Head of caudate nucleus (tissue), 42 donors: ENCODE measurements around the gene MTHFD2L.
"Not testable (repeated sequence)": the region's sequence is repeated elsewhere in the genome, so short reads cannot be mapped to it uniquely, and the experiment has no call there.

Source experiments
- DNase-seq, 42 donors: peaks; one replicate each; pipeline versions ENCODE4 v3.0.0 to v3.0.0-alpha.2; 2020 to 2021; ENCODE audit warnings: mixed read lengths in 7 of 42
- intact Hi-C: fragments of 100-400 bp; cut with DNase I; formaldehyde crosslinking; loops from one replicate; pipeline ENCODE4 v1.15.0; 2022

The MTHFD2L gene

DNA sequence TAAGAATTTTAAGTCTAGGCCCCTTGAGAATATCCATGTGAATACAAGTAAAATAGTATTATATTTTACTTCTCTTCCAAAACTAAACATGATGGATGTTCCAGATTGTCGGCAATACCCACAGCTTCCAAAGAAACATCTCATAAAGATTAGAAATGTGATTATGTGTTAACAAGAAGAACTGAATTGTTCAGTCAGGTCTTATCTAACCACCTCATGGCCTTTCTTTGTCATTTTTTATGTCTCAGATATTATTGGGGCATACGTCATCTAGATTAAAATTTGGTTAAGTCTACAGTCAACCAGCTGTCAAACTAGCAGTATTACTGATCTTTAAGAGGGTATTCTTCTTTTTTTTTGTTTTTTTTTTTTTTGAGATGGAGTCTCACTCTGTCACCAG, 160.4 kb downstream of the MTHFD2L start:
- intact Hi-C loops = no loop called here
- DNase-seq = no peak

DNA sequence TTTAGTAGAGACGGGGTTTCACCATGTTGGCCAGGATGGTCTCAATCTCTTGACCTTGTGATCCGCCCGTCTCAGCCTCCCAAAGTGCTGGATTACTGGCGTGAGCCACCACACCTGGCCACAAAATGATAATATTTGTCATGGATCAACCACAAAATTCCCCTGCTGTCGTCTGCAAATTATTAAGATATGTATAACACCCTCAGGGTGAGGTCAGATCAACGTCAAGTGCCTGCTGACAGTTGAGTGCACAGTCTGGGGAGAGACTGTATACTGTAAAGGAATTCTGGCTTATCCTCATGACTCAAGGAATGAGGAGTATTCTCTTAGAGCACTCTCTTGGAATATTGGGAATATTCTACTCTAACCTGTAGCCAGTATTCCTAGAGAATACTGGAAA, 161.6 kb downstream of the MTHFD2L start:
- DNase-seq = no peak

DNA sequence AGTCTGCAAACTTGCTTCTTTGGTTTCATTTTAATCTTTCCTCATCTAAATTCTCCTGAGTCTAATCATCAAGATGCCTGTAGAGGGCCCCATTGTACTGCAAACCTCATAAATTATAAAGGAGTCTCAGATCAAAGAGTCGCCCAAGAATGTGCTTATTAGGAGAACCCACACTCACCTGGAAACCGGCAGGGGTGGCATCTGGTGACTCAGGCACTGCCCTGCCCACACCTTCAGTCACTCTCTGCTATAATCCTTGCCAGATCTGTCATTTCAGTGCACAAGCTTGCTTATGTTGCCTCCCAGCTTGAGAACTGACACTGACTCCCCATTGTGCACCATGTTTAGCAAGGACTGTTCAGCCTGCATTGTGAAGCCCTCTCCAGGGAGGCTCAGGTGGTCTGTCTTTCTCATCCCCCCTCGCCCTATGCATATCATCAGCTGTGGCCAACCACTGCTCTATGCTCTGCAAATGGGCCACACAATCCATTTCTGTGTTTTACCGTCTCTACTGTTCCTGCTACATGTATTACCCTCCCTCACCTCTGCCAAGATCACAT, 162.7 kb downstream of the MTHFD2L start:
- peak; percentile 15 to 90 (median 65) for DNase-seq
- intact Hi-C loops = no loop called here

More for the DNA sequence above, 161.6 kb downstream of the MTHFD2L start:
- intact Hi-C loops = no loop called here

DNA sequence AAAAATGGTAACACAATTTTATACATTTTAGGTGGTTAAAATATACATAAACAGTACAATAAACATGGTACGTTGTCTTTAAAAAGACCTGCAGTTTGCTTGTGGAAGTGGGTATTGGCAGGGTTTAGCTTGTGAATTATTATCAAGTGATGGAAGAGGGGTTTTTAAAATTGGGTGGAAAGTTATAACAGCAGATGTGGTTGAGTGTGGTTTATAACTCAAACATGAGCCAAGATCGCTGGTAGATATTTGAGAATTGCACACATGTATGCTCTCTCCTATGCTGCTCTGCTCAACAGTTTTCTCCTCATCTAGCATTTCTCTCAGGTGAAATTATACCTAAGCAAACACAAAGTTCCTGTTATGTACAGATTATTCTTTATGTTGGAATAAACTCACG, 164.4 kb downstream of the MTHFD2L start:
- intact Hi-C loops = no loop called here
- no peak for DNase-seq

DNA sequence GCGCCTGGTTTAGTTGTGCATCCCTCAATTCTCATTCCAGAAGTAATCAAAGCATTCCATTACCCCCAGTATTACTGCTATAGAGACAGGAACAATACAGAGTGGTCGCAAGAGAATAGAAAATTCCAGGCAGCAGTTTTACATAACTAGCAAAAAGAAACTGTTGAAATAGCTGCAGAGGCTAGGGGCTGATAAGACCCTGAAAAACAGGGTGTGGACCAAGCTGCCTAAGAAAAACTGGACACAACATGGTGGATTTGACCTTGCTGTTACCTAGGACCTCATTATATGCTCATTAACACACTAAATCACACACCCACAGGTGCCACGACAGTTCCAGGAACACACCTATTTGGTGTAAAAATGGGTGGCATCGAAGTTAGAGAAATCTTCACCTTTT, 165.7 kb downstream of the MTHFD2L start:
- no peak for DNase-seq
- intact Hi-C loops = no loop called here

DNA sequence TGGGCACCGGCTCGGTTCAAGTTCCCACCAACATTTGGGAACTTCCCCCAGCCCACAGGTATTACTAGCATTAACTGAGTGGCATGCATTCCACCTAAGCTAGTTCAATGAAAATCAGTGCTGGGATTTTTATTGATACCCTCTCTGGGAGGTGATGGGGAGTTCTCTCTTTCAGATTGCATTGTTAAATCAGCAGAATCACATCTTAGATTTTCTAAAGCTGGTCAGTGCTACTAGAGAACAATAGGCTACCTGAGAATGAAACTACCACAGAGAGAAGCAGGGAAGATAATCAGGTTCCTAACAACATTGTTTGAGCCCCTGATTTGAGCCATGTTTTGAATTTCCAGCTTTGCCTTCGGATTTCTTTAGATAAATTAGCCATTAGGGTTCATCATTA, 166.3 kb downstream of the MTHFD2L start:
- no peak for DNase-seq
- intact Hi-C loops = no loop called here

DNA sequence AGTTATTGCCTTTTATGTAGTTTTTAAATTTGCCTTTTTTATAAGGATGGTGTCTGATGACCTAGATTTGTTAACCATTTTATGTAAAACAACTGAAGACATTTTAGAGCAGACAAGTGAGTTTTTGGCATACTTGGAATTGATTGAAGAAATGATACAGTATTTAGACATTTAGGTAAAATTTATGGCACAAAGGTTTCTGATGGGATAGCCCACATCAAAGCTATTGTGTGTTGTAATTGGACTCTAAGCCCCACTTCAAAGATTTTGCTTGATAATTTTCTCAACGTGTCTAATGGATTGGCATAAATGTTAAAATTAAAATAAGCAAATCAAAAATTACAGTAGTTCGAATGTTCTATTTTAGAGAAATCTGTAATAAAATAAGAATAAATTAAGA, 168.0 kb downstream of the MTHFD2L start:
- no peak for DNase-seq
- intact Hi-C loops = no loop called here

DNA sequence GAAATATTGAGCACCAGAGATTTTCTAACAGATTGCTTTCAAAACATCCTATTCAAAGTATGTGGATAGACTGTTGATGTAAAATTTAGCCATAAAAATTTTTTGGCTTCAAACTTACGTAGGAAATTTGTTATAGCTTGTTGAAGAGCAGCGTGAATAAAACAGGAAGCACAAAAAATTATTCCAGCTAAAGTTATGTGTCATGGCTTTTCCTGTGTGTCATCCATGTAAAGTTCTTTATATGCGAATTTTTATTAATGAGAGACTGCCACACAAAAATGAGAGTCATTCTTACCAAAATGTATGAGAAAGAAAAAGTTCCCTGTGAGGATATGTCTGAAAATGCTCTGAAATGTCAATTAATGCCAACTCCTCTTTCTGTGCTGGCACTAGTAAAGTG, 169.8 kb downstream of the MTHFD2L start:
- intact Hi-C loops = no loop called here
- no peak for DNase-seq

DNA sequence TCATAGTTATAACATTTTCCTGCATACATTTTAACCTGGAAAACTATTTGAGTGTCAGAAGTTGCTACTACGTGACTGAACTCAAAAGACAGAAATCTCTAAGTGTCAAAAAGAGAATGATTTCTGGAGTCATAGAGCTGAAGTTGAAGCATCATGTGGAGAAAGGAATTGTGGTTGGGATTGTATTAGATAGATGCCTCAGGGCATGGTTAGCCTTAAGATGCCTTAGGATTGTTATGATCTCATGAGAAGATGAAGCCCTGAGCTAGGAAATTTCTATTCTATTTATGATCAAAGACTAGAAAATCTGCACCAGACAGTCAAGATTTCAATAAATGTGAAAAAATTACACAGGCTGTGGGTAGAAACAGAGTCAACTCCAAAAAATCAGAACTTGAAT, 170.6 kb downstream of the MTHFD2L start:
- no peak for DNase-seq

DNA sequence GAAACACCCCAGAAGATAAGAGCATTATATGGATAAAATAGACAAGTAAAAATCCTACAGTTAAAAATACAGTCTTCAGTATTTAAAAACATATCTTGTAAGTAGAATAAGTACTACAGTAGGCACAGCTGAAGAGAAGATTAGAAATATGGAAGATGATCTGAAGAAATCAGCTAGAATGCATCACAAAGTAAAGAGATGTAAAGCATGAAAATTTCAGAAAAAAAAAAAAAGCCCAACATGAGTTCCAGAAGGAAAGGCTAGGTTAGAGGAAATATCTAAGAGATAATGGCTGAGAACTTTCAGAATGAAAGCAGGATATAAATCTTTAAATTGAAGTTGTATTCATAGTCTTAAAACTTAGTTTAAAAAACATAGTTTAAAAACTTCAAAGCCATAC, 171.4 kb downstream of the MTHFD2L start:
- no peak for DNase-seq
- intact Hi-C loops = no loop called here

More for the DNA sequence above, 170.6 kb downstream of the MTHFD2L start:
- intact Hi-C loops = no loop called here

DNA sequence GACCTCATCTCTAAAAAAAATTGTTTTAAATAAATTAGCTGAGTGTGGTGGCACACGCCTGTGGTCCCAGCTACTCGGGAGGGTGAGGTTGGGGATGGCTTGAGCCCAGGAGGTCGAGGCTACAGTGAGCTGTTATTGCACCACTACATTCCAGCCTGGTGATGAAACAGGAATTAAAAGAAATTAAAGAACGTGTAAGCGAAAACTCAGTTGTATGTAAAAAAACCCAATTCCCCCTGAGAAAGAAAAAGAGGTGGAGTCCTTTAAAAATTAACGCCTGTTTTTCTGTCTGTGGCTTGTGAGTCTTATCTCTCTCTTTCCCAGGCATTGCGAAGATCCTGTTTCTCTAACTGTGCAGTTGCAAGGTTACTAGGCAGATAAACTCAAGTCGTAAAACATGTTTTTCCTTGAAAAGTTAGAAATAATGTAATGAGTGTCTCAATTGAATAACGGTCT, 172.4 kb downstream of the MTHFD2L start:
- DNase-seq = no peak
- intact Hi-C loops = no loop called here

DNA sequence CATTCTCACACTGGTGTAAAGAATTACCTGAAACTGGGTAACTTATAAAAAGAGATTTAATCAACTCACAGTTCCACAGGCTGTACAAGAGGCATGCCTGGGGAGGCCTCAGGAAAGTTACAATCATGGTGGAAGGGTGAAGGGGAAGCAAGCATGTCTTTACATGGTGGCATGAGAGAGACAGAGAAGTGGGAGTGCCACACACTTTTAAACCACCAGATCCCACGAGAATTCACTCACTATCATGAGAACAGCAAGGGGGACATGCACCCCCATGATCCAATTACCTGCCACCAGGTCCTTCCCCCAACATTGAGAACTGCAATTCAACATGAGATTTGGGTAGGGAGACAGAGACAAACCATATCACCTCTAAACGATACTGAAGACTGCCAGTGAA, 173.3 kb downstream of the MTHFD2L start:
- intact Hi-C loops = no loop called here
- DNase-seq = no peak

DNA sequence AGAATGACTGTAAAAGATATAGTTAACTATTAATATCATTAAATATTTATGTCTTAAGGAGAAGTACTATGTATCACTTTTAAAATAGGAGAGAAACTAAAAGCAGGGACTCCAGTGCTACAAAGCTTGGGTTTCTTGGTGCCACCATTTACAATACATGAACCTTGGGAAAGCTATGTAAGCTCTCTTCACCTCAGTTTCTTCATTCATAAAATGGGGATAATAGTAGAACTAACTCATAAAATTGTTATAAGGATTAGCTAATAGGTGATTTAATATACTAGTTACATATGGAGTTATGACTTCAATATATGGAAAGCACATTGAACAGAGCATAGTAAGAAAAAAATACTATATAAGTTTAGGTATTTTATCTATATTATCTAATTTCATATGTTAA, 174.0 kb downstream of the MTHFD2L start:
- intact Hi-C loops = no loop called here
- DNase-seq = no peak

DNA sequence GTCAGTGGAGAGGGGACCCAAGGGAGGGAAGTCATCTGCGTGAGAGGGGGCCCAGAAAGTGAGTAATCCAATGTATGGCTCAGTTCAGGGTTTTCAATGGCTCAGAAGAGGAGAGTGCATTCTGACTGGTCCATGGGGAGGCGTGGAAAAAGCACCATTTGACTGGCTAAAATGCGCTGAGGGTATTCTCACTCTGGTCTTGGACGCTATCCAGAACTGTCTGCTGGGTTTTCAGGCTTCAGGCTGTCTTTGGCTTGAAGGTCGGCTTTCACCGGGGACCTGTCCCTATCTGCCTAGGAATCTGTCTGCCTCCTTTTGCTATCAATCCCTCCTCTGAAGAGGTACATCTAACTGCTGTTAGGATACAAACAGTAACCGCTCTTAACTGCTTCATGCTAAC, 176.7 kb downstream of the MTHFD2L start:
- intact Hi-C loops = no loop called here
- DNase-seq = no peak

DNA sequence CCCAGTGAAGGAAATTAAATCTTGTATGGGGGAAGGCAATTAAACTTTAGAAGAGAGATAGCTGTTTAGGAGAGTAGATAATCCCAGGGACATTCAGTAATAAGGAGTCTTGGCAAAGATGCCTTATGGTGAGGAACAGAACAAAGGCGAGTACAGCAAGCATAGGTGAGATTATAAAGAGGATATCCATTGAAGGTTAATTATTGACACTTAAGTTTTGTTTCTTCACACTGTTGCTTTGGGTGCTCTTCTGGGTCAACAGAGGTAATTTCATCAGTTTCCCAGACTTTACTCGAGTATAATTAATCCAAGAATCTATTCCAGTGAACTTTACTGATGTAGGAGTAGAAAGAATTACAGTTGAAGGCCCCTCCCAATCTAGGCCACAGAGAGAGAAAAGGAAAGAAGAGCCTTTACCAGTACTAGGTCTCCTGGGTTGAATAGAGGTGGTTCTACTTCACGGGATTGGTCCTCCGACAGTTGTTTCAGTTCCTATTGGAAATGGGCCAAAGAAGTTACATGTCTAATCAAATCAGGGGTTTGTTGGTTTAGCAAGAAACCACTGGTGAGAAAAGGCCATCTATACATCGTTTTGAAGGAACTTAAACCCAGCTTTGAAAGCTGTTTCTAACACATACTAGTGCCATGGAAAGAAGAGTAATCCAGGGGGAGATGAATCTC, 177.6 kb downstream of the MTHFD2L start:
- intact Hi-C loops = no loop called here
- DNase-seq = no peak

DNA sequence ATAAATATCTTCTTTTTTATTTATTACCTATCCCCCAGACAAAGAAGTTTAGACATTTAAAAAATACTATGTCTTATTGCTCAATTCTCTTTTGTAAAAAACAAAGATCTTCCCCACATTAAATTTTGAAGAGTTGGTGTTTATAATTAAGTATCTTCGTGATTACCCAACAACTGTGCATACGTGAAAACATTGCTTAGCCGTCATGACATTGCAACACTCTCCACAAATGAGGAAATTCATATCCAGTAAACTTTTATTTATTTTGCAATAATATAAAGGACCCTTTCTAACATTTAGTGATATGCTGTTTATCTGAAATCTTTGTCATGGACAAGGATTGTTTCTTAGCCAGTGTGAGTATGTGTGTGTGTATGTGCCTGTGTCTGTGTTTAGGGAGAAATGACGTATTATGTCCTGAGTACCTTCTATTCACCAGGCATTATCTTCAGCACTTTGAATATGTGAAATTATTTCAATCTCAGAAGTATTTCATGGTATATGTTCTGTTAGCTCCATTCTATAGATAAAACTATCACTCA, 180.9 kb downstream of the MTHFD2L start:
- no peak for DNase-seq
- intact Hi-C loops = no loop called here

DNA sequence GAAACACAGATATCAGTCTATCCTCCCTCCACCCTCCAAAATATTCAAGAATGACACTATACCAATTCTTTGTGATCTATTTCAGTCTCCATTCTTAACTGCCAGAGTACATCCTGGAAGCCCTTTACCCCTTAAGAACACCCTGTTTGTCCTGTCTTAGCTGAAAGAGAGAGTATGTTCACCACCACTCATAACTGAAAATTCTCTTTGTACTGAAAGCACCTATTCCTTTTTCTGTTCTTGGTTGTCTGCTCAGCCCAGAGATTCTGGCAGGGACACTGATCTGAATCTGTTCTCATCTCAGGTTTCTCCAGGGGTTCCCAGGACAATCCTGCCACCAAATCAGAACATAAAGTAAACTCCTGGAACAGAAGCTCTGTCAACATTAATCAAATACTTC, 181.6 kb downstream of the MTHFD2L start:
- intact Hi-C loops = no loop called here
- DNase-seq = no peak

DNA sequence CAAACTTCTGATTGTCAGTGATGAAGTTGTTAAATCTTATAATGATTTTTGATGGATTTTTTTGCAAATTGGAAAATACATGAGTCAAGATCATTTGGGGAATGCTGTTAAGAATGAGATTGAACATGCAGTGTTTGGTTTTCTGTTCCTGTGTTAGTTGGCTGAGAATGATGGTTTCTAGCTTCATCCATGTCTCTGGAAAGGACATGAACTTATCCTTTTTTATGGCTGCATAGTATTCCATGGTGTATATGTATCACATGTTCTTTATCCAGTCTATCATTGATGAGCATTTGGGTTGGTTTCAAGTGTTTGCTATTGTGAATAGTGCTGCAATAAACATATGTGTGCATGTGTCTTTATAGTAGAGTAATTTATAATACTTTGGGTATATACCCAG, 182.5 kb downstream of the MTHFD2L start:
- intact Hi-C loops, DNase-seq: not testable (repeated sequence)

DNA sequence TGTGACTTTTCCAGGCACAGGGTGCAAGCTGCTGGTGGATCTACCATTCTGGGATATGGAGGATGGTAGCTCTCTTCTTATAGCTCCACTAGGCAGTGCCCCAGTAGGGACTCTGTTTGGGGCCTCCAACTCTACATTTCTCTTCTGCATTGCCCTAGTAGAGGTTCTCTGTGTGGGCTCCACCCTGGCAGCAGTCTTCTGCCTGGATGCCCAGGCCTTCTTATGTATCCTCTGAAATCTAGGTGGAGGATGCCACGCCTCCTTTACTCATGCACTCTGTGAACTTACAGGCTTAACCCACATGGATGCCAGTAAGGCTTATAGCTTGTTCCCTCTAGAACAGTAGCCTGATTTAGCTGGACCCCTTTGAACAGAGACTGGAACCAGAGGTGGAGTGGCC, 186.1 kb downstream of the MTHFD2L start:
- no peak for DNase-seq
- intact Hi-C loops = no loop called here
